Stimulated activated CD4-positive, alpha-beta T cell treated with anti-CD3 and anti-CD28 coated beads, Interleukin-2, amount 100 ng/mL, for 24 hours (primary cell): ENCODE results near the gene RTP4.
"Not testable (repeated sequence)": the region's sequence is repeated elsewhere in the genome, so short reads cannot be mapped to it uniquely, and the experiment has no call there.

Experiments
- DNase-seq, 2 donors: peaks; one replicate each; pipeline ENCODE4 v3.0.0-alpha.2; 2020

RTP4 gene

GRCh38 chr3:187370051-187370450 lies 1.9 kb downstream of the RTP4 start:
- DNase-seq: no peak

GRCh38 chr3:187375581-187375980 lies 7.4 kb downstream of the RTP4 start:
- DNase-seq: no peak

GRCh38 chr3:187377842-187378241 lies 9.7 kb downstream of the RTP4 start:
- no peak for DNase-seq

- DNase-seq: no peak
Observed at GRCh38 chr3:187382609-187383151, 14.5 kb downstream of the RTP4 start.

GRCh38 chr3:187383246-187383645 lies 15.1 kb downstream of the RTP4 start:
- no peak for DNase-seq

GRCh38 chr3:187385296-187385695 lies 17.1 kb downstream of the RTP4 start:
- no peak for DNase-seq

- DNase-seq: no peak
Observed at GRCh38 chr3:187396661-187397060, 28.5 kb downstream of the RTP4 start.

- DNase-seq: no peak
Observed at GRCh38 chr3:187398955-187399354, 30.8 kb downstream of the RTP4 start.

- DNase-seq: no peak
Observed at GRCh38 chr3:187400756-187401155, 32.6 kb downstream of the RTP4 start.

- DNase-seq: no peak
Observed at GRCh38 chr3:187401856-187402255, 33.7 kb downstream of the RTP4 start.

GRCh38 chr3:187403768-187404288 lies 35.6 kb downstream of the RTP4 start:
- no peak for DNase-seq

- DNase-seq: no peak
Observed at GRCh38 chr3:187406927-187407326, 38.7 kb downstream of the RTP4 start.

GRCh38 chr3:187411991-187412781 lies 44.0 kb downstream of the RTP4 start:
- not testable (repeated sequence) for DNase-seq
